ENCODE data around the gene MLST8. TPM values are rescaled to one million over a fixed set of nuclear protein-coding genes. Genes with fewer than 3 reads are reported as not detected.

MLST8 gene
- total and polyA plus RNA-seq, 2 experiments from 2014 or later: 100.0 to 117 TPM

DNA sequence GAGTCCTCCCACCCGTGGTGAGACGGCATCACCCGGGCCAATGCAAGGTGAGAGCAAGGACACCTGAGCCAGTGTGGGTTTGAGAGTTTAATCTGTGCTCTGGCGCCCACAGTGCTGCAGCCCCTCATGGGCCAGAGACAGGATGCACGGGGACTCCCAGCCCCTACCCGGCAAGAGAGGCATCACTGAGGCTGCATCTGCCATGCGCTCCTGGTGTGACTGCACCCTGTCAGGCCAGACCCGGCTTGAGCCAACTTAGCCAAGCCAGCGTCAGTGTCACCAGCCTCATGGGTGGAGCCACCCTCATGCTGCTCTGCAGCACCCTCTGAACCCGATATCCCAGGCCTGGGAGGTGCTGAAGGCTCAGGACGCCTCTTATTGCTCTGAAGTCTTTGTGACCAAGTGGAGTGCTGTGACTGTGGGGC lies 6.7 kb downstream of the MLST8 start:
- Histone ChIP-seq H3K27me3 (no peaks in the 10 kb centered on the region), H3K4me1 (ENCODE audit: low read depth) (peaks cover 22% of the 10 kb centered on the region), H3K36me3 (peaks cover 5% of the 10 kb centered on the region), H3K27ac (peak overlapping the region; percentile 81), H3K4me3 (no peak overlapping the region), H3K9me3 (ENCODE audit: low read depth) (no peaks in the 10 kb centered on the region)
- no peak for DNase-seq (ENCODE audit: low read depth in 1 of 2, low spot score in 1 of 2)
- TF ChIP-seq, protein P1, sequence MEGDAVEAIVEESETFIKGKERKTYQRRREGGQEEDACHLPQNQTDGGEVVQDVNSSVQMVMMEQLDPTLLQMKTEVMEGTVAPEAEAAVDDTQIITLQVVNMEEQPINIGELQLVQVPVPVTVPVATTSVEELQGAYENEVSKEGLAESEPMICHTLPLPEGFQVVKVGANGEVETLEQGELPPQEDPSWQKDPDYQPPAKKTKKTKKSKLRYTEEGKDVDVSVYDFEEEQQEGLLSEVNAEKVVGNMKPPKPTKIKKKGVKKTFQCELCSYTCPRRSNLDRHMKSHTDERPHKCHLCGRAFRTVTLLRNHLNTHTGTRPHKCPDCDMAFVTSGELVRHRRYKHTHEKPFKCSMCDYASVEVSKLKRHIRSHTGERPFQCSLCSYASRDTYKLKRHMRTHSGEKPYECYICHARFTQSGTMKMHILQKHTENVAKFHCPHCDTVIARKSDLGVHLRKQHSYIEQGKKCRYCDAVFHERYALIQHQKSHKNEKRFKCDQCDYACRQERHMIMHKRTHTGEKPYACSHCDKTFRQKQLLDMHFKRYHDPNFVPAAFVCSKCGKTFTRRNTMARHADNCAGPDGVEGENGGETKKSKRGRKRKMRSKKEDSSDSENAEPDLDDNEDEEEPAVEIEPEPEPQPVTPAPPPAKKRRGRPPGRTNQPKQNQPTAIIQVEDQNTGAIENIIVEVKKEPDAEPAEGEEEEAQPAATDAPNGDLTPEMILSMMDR (IDR thresholded peaks at IDR 0.05; ENCODE audit: low read depth, low read length): no peak

DNA sequence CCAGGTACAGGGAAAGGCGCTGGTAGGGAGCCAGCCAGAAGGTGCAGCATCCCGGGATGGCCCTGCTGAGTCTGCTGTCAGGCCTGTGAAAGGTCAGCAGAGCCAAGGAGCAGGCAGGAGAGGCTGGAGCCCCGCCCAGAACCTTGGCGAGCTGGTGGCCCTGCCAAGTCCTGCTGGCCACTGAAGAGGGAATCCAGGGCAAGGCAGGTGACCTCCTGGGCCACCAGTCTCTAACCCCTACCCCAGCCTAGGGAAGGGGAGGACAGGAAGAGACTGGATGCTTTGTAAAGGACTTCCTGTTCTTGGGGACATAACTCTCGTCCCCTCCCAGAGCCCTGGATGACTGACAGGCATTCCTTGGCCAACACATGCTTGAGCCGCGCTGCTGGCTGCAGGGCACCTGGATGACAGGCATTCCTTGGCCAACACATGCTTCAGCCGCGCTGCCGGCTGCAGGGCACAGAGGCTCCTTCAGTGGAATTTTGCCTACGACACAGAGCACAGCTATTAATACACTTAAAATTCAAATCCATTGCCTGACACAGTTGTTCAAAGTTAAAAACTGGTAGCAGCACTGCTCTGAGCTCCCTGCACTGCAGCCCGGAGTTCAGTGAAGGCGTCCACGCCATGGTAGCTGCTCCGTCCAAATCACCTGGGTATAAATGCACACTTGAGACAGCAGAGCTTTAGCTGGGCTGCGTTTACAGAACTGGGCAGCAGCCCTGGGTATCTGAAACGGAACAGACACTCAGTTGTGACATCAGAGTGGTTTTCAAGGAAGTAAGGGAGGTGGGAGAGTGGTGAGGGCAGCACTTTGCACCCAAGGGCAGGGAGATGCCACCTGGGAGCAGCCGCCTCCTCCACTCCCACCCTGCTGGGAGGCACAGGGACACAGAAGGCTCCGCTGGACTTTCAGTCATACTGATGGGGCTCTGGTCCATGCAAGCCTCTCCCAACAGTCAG lies 7.4 kb downstream of the MLST8 start:
- Histone ChIP-seq H3K9me3 (ENCODE audit: low read depth) (no peaks in the 10 kb centered on the region), H3K4me1 (ENCODE audit: low read depth) (peaks cover 22% of the 10 kb centered on the region), H3K27ac (peak overlapping the region; percentile 81), H3K27me3 (no peaks in the 10 kb centered on the region), H3K36me3 (peaks cover 5% of the 10 kb centered on the region), H3K4me3 (peak overlapping the region; percentile 94)
- TF ChIP-seq, protein P1 (IDR thresholded peaks at IDR 0.05; ENCODE audit: low read depth, low read length): no peak
- DNase-seq (ENCODE audit: low read depth in 1 of 2, low spot score in 1 of 2): no peak

DNA sequence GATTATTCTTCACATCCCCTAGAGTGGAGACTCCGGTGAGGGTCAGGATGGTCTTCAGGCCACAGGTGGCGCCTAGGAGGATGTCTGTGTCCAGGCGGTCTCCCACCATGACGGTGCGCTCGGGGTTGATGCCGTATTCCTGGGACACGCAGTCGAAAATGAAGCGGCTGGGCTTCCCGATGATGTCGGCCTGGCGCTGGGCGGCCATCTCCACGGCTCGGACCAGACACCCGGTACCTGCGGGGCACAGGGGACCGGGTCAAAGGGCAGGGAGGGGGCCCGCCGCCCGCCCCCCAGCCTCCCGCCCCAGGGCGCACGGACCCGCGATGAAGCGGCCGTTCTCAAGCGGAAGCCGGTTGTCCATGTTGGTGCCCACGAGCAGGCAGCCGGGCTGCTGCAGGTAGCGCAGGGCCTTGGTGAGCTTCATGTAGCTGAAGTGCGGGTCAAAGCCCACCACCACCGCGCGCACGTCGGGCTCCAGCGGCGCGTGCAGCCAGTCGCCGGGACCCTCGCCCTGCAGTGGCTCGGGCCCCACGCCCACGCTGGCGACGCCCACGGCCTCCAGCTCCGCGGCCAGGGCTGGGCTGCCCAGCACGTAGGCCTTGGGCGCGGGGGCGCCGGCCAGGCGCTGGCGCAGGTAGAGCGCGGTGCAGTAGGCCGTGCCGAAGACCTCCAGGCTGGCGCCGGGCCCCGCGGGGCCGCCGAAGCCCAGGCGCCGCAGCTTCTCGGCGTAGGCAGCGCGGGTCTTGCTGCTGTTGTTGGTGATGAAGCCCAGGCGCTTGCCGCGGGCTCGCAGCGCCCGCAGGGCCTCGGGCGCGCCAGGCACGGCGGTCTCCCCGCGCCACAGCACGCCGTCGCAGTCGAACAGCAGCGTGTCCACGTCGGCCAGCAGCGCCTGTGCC lies 8.8 kb downstream of the MLST8 start:
- no peaks in the 10 kb centered on the region for H3K9me3 ChIP-seq (ENCODE audit: low read depth)
- H3K4me3 ChIP-seq: peak overlapping the region; percentile 94
- TF ChIP-seq, protein P1 (IDR thresholded peaks at IDR 0.05; ENCODE audit: low read depth, low read length): no peak
- H3K27me3 ChIP-seq: no peaks in the 10 kb centered on the region
- peaks cover 5% of the 10 kb centered on the region for H3K36me3 ChIP-seq
- peaks cover 22% of the 10 kb centered on the region for H3K4me1 ChIP-seq (ENCODE audit: low read depth)
- peak in 1 of 2 donors; percentile 18 for DNase-seq (ENCODE audit: low read depth in 1 of 2, low spot score in 1 of 2)
- H3K27ac ChIP-seq: peak overlapping the region; percentile 93

DNA sequence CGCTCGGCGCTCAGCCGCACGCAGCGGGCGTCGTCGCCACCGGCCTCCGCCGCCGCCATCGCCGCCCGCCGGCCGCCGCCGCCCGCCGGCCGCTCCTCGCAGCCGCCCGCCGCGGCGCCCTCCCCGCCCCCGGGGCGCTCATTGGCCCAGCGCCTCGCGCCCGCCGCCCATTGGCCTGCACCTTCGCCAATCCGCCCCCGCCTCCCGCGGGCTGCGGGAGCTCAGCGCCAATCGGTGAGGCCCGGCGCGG lies 9.4 kb downstream of the MLST8 start, which contains the start of gene PGP:
Gene PGP (minus strand): TSS at position 122 of the 250 bp plus-strand sequence. CDS start 63 bp downstream, at position 59.
- H3K27me3 ChIP-seq: no peaks in the 10 kb centered on the region
- peak within 1 kb of the TSS; percentile 94 for H3K4me3 ChIP-seq
- H3K4me1 ChIP-seq (ENCODE audit: low read depth): peaks cover 22% of the 10 kb centered on the region
- H3K27ac ChIP-seq: peak within 1 kb of the TSS; percentile 93
- TF ChIP-seq, protein P1 (IDR thresholded peaks at IDR 0.05; ENCODE audit: low read depth, low read length): no peak
- no peaks in the 10 kb centered on the region for H3K36me3 ChIP-seq
- no peak for DNase-seq (ENCODE audit: low read depth in 1 of 2, low spot score in 1 of 2)
- no peaks in the 10 kb centered on the region for H3K9me3 ChIP-seq (ENCODE audit: low read depth)

DNA sequence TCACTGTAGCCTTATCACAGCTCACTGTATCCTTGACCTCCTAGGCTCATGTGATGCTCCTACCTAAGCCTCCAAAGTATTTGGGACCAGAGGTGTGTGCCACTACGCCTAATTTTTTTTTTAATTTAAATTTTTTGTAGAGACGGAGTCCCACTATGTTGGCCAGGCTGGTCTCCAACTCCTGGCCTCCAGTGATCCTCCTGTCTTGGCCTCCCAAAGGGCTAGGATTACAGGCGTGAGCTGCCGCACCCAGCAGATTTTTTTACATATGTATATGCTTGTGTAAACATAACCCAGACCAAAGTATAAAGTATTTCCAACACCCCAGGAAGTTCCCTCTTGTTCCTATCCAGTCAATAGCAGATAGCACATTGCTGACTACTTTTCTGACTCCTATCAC lies 11.1 kb downstream of the MLST8 start:
- no peak for DNase-seq (ENCODE audit: low read depth in 1 of 2, low spot score in 1 of 2)
- Histone ChIP-seq H3K36me3 (no peaks in the 10 kb centered on the region), H3K9me3 (ENCODE audit: low read depth) (no peaks in the 10 kb centered on the region), H3K4me1 (ENCODE audit: low read depth) (peaks cover 7% of the 10 kb centered on the region), H3K27ac (no peak overlapping the region), H3K27me3 (no peaks in the 10 kb centered on the region), H3K4me3 (no peak overlapping the region)
- TF ChIP-seq, protein P1 (IDR thresholded peaks at IDR 0.05; ENCODE audit: low read depth, low read length): no peak

All from cardiac muscle cell (in vitro differentiated cells and primary cell).